Smooth muscle cell (in vitro differentiated cells): ENCODE results near the gene CRHBP. TPM values are rescaled to one million over a fixed set of nuclear protein-coding genes. Genes with fewer than 3 reads are reported as not detected.

ENCODE experiments used
- DNase-seq: peaks from one replicate; lab custom pipeline; 2025; ENCODE audit not compliant: unreplicated experiment; lab: John Stamatoyannopoulos, UW
- H2AFZ ChIP-seq: fragments of 200-600 bp; sonication (generic); 2 replicates; pipeline ENCODE4 v1.6.0; 2016; ENCODE audit warnings: antibody characterized with exemption, low read depth, mild to moderate bottlenecking
- H3F3A ChIP-seq: fragments of 200-600 bp; sonication (generic); 2 replicates; pipeline ENCODE4 v1.6.0; 2017; ENCODE audit warnings: antibody characterized with exemption, low read depth
- H3K27ac ChIP-seq: fragments of 200-600 bp; sonication (generic); 2 replicates; pipeline ENCODE4 v1.5.1; 2016; ENCODE audit warnings: low read depth, mild to moderate bottlenecking
- H3K27me3 ChIP-seq: fragments of 200-600 bp; sonication (generic); 2 replicates; pipeline ENCODE4 v1.6.1; 2016; ENCODE audit warnings: low read depth, mild to moderate bottlenecking
- H3K36me3 ChIP-seq: fragments of 200-600 bp; sonication (generic); 2 replicates; pipeline ENCODE4 v1.5.1; 2016; ENCODE audit warnings: low read depth
- H3K4me1 ChIP-seq: fragments of 200-600 bp; sonication (generic); 2 replicates; pipeline ENCODE4 v1.5.1; 2016; ENCODE audit warnings: low read depth
- H3K4me2 ChIP-seq: fragments of 200-600 bp; sonication (generic); 2 replicates; pipeline ENCODE4 v1.6.0; 2016; ENCODE audit warnings: mild to moderate bottlenecking
- H3K4me3 ChIP-seq: fragments of 200-600 bp; sonication (generic); 2 replicates; pipeline ENCODE4 v1.5.1; 2016; ENCODE audit warnings: mild to moderate bottlenecking
- H3K79me2 ChIP-seq: fragments of 200-600 bp; sonication (generic); 2 replicates; pipeline ENCODE4 v1.6.0; 2016; ENCODE audit warnings: low read depth, mild to moderate bottlenecking
- H3K9ac ChIP-seq: fragments of 200-600 bp; sonication (generic); 2 replicates; pipeline ENCODE4 v1.6.0; 2016; ENCODE audit warnings: low read depth
- H3K9me3 ChIP-seq: fragments of 200-600 bp; sonication (generic); replicated peaks from 2 replicates; pipeline ENCODE4 v1.5.1; 2016; ENCODE audit warnings: low read depth
- H4K20me1 ChIP-seq: fragments of 200-600 bp; sonication (generic); 2 replicates; pipeline ENCODE4 v1.6.0; 2016; ENCODE audit warnings: low read depth
- WGBS: methylation state at CpG from one replicate; pipeline ENCODE4 v1.1.7; 2016; ENCODE audit warnings: low lambda C conversion rate; 5-methylcytosine and 5-hydroxymethylcytosine counted together
- polyA plus RNA-seq: library from polyadenylated mRNA; unstranded; fragments of >200 nt; fragmentation: Nextera tagmentation; extraction: Ambion mirVana; gene quantifications from 2 replicates; pipeline ENCODE4 v1.2.1, GENCODE V29; 2016
- total RNA-seq: library from RNA; depleted of rRNA; stranded (reverse); fragments of >200 nt; gene quantifications from 2 replicates; pipeline ENCODE4 v1.2.3, GENCODE V29; 2014
- TF ChIP-seq, protein P1 (sequence below): fragments of 200-600 bp; sonication (generic); IDR thresholded peaks from 2 replicates; pipeline ENCODE4 v1.5.1; 2017; ENCODE audit warnings: borderline replicate concordance, mild to moderate bottlenecking, antibody characterized with exemption; ENCODE audit not compliant: insufficient read depth, poor library complexity, severe bottlenecking

The CRHBP gene
- total and polyA plus RNA-seq, 2 experiments from 2014 or later = 48.2 to 51.1 TPM

DNA sequence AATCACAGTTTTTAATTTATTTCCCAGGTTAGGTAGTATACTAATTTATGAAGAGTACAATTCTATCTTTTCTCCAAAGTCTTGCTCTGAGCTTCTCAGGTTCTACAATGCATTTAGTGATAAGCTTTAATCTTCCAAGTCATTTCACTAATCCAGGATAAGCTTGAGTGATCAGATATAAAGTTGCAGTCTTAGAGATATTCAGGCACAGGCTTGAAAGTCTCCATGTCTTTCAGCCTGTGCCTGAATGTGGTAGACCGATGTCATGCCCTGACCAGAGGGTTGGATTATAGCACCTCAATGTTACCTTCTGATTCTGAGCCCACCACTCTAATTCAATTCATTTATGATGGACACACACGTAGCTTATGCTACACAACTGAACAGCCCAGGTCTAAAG is 3.2 kb downstream of the CRHBP start:
- Histone ChIP-seq H3K27me3 (peaks cover 14% of the 10 kb centered on the region), H3K4me2 (no peak overlapping the region), H3K9me3 (no peaks in the 10 kb centered on the region), H3K36me3 (no peaks in the 10 kb centered on the region), H3K4me1 (peaks cover 4% of the 10 kb centered on the region), H3K4me3 (no peak overlapping the region), H3K79me2 (peaks cover 10% of the 10 kb centered on the region), H3K27ac (no peak overlapping the region), H3K9ac (no peak overlapping the region), H2AFZ (no peak overlapping the region), H4K20me1 (no peaks in the 10 kb centered on the region), H3F3A (no peaks in the 10 kb centered on the region)
- TF ChIP-seq, protein P1, sequence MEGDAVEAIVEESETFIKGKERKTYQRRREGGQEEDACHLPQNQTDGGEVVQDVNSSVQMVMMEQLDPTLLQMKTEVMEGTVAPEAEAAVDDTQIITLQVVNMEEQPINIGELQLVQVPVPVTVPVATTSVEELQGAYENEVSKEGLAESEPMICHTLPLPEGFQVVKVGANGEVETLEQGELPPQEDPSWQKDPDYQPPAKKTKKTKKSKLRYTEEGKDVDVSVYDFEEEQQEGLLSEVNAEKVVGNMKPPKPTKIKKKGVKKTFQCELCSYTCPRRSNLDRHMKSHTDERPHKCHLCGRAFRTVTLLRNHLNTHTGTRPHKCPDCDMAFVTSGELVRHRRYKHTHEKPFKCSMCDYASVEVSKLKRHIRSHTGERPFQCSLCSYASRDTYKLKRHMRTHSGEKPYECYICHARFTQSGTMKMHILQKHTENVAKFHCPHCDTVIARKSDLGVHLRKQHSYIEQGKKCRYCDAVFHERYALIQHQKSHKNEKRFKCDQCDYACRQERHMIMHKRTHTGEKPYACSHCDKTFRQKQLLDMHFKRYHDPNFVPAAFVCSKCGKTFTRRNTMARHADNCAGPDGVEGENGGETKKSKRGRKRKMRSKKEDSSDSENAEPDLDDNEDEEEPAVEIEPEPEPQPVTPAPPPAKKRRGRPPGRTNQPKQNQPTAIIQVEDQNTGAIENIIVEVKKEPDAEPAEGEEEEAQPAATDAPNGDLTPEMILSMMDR = no peak
- 76% methylated on average over 2 of the region's 2 CpGs for WGBS
- no peak for DNase-seq

DNA sequence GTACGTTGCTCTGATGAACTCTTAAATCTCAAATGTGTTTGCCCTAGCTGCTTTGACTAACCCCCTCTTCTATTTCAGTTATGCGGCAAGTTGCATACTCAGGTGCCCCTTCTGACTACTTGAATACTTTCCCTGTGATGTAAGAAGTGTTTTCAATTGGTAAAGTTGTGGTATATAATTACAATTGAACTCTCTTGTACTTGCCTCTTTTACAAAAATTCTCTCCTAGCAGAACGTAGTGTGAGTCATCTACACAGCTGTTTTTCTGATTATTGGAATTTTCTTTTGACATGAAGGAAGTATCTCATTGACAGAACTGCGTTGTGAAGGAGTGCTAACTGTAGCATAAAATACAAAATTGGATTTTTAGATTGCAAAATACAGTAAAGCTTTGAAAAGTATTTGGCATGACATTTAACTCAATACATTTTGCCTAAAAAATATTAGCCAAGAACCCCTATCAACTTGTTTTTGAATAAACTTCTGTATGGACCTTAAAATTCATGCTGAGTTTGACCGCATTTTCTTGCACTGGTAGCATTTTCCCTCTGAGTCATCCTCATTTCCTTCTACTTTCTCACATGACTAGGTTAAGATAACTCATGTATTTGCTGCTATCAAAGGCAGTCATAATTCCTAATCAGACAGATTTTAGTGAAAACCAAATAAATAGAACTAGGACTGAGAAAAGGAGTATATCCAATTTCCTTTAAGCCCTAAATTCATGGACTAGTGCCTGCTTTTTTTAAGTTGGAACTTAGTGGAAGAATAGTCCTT is 6.3 kb downstream of the CRHBP start:
- Histone ChIP-seq H3K27ac (peak overlapping the region; percentile 59), H3K9ac (no peak overlapping the region), H3K27me3 (peaks cover 7% of the 10 kb centered on the region), H3K9me3 (no peaks in the 10 kb centered on the region), H3K79me2 (peaks cover 10% of the 10 kb centered on the region), H3K36me3 (no peaks in the 10 kb centered on the region), H3F3A (no peaks in the 10 kb centered on the region), H2AFZ (no peak overlapping the region), H3K4me2 (peak overlapping the region; percentile 30), H3K4me1 (no peaks in the 10 kb centered on the region), H3K4me3 (no peak overlapping the region), H4K20me1 (no peaks in the 10 kb centered on the region)
- TF ChIP-seq, protein P1 = no peak
- no peak for DNase-seq
- WGBS = 36% methylated on average over 5 of the region's 5 CpGs

DNA sequence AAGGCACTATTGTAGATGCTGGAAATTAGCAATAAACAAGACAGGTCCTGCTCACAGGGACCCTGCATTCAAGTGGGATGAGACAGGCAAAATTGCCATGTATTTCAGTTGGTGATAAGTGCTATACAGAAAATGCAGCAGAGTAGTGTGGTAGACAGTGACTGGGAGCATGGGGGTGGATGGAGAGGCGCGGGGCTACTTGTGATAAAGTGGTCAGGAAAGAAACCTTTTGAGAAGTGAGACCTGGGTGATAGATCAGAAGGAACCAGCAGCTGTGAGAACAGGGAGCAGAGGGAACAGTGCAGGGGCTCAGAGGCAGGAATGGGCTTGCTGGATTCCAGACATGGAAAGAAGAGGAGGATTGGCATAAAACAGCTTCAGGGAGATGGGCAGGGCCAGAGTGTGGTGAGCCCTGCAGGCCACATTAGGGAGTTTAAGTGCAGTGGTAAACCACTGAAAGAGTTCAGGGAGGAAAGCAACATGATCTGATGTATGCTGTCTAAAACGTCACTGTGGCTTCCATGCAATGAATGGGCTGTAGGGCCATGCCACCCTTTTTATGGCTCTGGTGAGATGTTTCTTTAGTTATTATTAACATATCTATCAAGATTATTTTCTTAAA is 7.3 kb downstream of the CRHBP start:
- Histone ChIP-seq H3K79me2 (peaks cover 1% of the 10 kb centered on the region), H3F3A (no peaks in the 10 kb centered on the region), H3K9ac (no peak overlapping the region), H3K4me1 (no peaks in the 10 kb centered on the region), H3K4me3 (no peak overlapping the region), H4K20me1 (no peaks in the 10 kb centered on the region), H3K27ac (peak overlapping the region; percentile 59), H3K27me3 (no peaks in the 10 kb centered on the region), H3K9me3 (no peaks in the 10 kb centered on the region), H3K4me2 (peak overlapping the region; percentile 30), H2AFZ (no peak overlapping the region), H3K36me3 (no peaks in the 10 kb centered on the region)
- WGBS = 60% methylated on average over 3 of the region's 3 CpGs
- no peak for DNase-seq
- TF ChIP-seq, protein P1 = no peak
